Ishikawa (cell line): Measurements from ENCODE around the gene TTLL13.

ENCODE experiments used
- CEBPB ChIP-seq: IDR thresholded peaks from 2 replicates; pipeline ENCODE4 v1.6.1; 2012
- CREB1 ChIP-seq: IDR thresholded peaks from 2 replicates; pipeline ENCODE4 v1.6.1; 2012; ENCODE audit warnings: low read depth
- EGR1 ChIP-seq: IDR thresholded peaks from 2 replicates; pipeline ENCODE4 v1.6.1; 2012
- EP300 ChIP-seq: IDR thresholded peaks from 2 replicates; pipeline ENCODE4 v1.6.1; 2012; ENCODE audit warnings: borderline replicate concordance
- FOXM1 ChIP-seq: IDR thresholded peaks from 2 replicates; pipeline ENCODE4 v1.6.1; 2012; ENCODE audit warnings: low read depth, borderline replicate concordance
- MAX ChIP-seq: IDR thresholded peaks from 2 replicates; pipeline ENCODE4 v1.6.1; 2012
- NFIC ChIP-seq: IDR thresholded peaks from 2 replicates; pipeline ENCODE4 v1.6.1; 2012
- RAD21 ChIP-seq: IDR thresholded peaks from 2 replicates; pipeline ENCODE4 v1.6.1; 2012; ENCODE audit warnings: low read depth
- REST ChIP-seq: IDR thresholded peaks from 2 replicates; pipeline ENCODE4 v1.6.1; 2012; ENCODE audit warnings: low read depth, mild to moderate bottlenecking
- TAF1 ChIP-seq: IDR thresholded peaks from 2 replicates; pipeline ENCODE4 v1.6.1; 2012; ENCODE audit warnings: low read depth, mild to moderate bottlenecking
- TCF12 ChIP-seq: IDR thresholded peaks from 2 replicates; pipeline ENCODE4 v1.6.1; 2012; ENCODE audit warnings: low read depth
- TEAD4 ChIP-seq: IDR thresholded peaks from 2 replicates; pipeline ENCODE4 v1.6.1; 2012
- USF1 ChIP-seq: IDR thresholded peaks from 2 replicates; pipeline ENCODE4 v1.6.1; 2012
- YY1 ChIP-seq: IDR thresholded peaks from 2 replicates; pipeline ENCODE4 v1.6.1; 2012; ENCODE audit warnings: low read depth
- ZBTB7A ChIP-seq: IDR thresholded peaks from 2 replicates; pipeline ENCODE4 v1.6.1; 2012; ENCODE audit warnings: low read depth

TTLL13 gene

GRCh38 chr15:90207252-90207651 lies 42.1 kb upstream of the TTLL13 start:
- TF ChIP-seq TEAD4: no peak
- TF ChIP-seq ZBTB7A: no peak
- TF ChIP-seq YY1: no peak
- no peak for TF ChIP-seq FOXM1
- TF ChIP-seq CEBPB: no peak
- no peak for TF ChIP-seq EP300
- TF ChIP-seq REST: no peak
- TF ChIP-seq TAF1: no peak
- no peak for TF ChIP-seq MAX
- TF ChIP-seq EGR1: no peak

- TF ChIP-seq EP300: no peak
- no peak for TF ChIP-seq ZBTB7A
- TF ChIP-seq EGR1: no peak
- no peak for TF ChIP-seq TCF12
- no peak for TF ChIP-seq CREB1
- no peak for TF ChIP-seq NFIC
- no peak for TF ChIP-seq TEAD4
- no peak for TF ChIP-seq CEBPB
- no peak for TF ChIP-seq FOXM1
- no peak for TF ChIP-seq MAX
- TF ChIP-seq REST: no peak
- TF ChIP-seq TAF1: no peak
- TF ChIP-seq YY1: no peak
- no peak for TF ChIP-seq RAD21
- no peak for TF ChIP-seq USF1
Observed at GRCh38 chr15:90208356-90208755, 41.0 kb upstream of the TTLL13 start.

GRCh38 chr15:90209591-90209990 lies 39.8 kb upstream of the TTLL13 start:
- TF ChIP-seq EP300 (no peak), ZBTB7A (no peak), CEBPB (no peak), EGR1 (no peak), FOXM1 (no peak), TAF1 (no peak), USF1 (no peak), RAD21 (no peak), MAX (no peak), YY1 (no peak), TCF12 (no peak), NFIC (no peak), CREB1 (no peak), REST (no peak), TEAD4 (no peak)

- TF ChIP-seq CREB1 (no peak), MAX (no peak), TEAD4 (no peak), FOXM1 (no peak), EGR1 (no peak), YY1 (no peak), CEBPB (no peak), REST (no peak), USF1 (no peak), NFIC (no peak), TAF1 (no peak), TCF12 (no peak), ZBTB7A (no peak), RAD21 (no peak), EP300 (no peak)
Observed at GRCh38 chr15:90210593-90210992, 38.8 kb upstream of the TTLL13 start.
